ENCODE results near the gene NIF3L1.

GRCh38 chr2:200873560-200873959 lies 15.6 kb upstream of the NIF3L1 start:
- no peak for TF ChIP-seq CTCF (IDR thresholded peaks at IDR 0.05)
- TF ChIP-seq POLR2A (IDR thresholded peaks at IDR 0.05) = no peak
- no peak for TF ChIP-seq POLR2AphosphoS5 (IDR thresholded peaks at IDR 0.05)
